ENCODE results near the gene CNPY4. TPM values are rescaled to one million over a fixed set of nuclear protein-coding genes. Genes with fewer than 3 reads are reported as not detected.

Gene CNPY4
- total RNA-seq, 2 experiments from 2014 or later: 11.9 to 12.4 TPM

DNA sequence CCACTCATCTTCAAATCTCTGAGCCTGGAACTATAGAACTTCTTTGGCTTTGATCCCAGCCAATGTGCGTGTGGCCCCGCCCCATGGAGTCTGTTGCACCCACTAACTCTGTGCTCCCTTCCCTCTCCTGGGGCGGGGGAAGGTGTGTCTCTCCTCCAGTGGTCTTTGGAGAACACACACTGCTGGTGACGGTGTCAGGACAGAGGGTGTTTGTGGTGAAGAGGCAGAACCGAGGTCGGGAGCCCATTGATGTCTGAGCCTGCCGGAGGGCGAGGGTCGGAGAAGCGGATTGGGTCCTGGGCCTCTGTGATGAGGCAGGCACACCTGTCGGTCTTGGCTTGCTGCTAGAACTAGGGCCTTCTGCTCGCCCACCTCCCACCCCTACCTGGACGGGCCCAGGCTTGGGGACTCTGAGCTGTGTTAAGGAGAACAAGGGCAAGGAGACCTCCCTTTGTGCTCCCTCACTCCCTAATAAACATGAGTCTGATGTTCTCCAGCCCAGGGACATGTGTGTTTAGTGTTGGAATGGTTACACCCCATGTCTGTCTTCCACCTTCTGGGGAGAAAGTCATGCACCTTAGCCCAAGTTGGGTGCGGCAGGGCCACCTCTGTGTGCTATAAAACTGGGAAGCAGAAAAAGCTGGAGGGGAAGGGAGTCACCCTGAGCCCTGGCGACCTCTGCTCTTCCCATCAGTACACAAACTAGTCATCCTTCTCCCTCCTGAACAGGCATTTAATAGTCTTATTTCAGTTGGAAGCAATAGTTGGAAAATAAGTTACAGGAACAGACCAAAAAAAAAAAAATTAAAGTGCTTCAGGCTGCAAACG lies 34.5 kb downstream of the CNPY4 start:
- intact Hi-C loops (cut with micrococcal nuclease): no loop called here
- Mint-ChIP-seq H3K4me1 (ENCODE audit: low read depth) (peaks cover 43% of the 10 kb centered on the region), H3K27ac (peak overlapping the region; percentile 51), H3K9me3 (no peaks in the 10 kb centered on the region), H3K4me3 (no peak overlapping the region), H3K27me3 (no peaks in the 10 kb centered on the region), H3K36me3 (peaks cover 38% of the 10 kb centered on the region)
- ChIA-PET POLR2A (interaction anchor here (0.6 kb wide), 1 partner anchor 67 kb away, joined by 3 read pairs; no protein-coding TSS in a partner anchor), CTCF (no interaction called here)
- no peak for DNase-seq

DNA sequence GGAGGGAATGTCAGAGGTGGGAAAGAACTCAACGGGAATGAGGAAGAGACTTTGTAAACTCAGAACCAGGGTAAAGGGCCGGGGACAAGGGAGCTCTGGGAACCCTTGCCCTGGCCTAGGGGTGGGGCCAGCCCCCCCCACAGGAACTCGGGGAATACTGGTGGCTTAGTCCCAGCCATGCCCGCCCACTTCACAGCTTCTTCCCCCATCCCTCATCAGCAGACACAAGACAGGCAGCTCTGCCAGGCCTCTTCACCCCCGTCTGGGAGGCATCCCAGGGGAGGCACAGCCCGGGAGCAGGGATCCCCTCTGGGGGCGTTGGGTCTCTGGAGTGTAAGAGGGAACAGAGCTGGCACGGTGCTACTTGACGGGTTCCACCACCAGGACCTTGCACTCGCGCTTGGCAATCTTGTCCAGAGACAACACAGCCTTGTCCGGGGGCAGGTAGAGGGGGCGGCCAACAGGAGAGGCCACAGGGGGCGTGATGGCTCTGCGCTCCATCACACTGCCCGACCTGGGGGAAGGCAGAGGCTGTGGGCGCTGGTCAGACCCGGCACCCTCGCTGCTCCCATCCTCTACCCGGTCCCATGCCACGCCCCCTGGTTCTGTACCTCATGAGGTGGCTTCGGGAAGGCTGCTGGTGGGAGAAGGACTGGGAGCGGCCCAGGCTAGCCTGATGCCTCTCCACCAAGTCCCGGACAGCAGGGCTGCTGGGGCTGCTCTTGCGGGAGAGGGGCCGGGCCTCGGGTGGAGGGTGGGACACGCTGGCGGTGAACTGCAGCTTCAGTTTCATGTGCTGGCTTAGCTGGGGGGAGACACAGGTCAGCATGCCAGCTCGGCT lies 35.4 kb downstream of the CNPY4 start:
- Mint-ChIP-seq H3K9me3 (no peaks in the 10 kb centered on the region), H3K27ac (no peak overlapping the region), H3K4me3 (no peak overlapping the region), H3K4me1 (ENCODE audit: low read depth) (peaks cover 47% of the 10 kb centered on the region), H3K36me3 (peaks cover 38% of the 10 kb centered on the region), H3K27me3 (no peaks in the 10 kb centered on the region)
- intact Hi-C loops (cut with micrococcal nuclease): no loop called here
- ChIA-PET CTCF (no interaction called here), POLR2A (no interaction called here)
- no peak for DNase-seq

- ChIA-PET POLR2A (interaction anchor here (0.6 kb wide), 1 partner anchor 74 kb away, joined by 3 read pairs; no protein-coding TSS in a partner anchor), CTCF (interaction anchor here (0.9 kb wide), 1 partner anchor 252 kb away, joined by 4 read pairs; no protein-coding TSS in a partner anchor)
- H3K36me3 Mint-ChIP-seq: peaks cover 34% of the 10 kb centered on the region
- DNase-seq: no peak
- peaks cover 40% of the 10 kb centered on the region for H3K4me1 Mint-ChIP-seq (ENCODE audit: low read depth)
- no peaks in the 10 kb centered on the region for H3K9me3 Mint-ChIP-seq
- no peak overlapping the region for H3K4me3 Mint-ChIP-seq
- intact Hi-C loops (cut with micrococcal nuclease): no loop called here
- H3K27me3 Mint-ChIP-seq: no peaks in the 10 kb centered on the region
- no peak overlapping the region for H3K27ac Mint-ChIP-seq
These were observed 36.3 kb downstream of the CNPY4 start for GRCh38 chr7:100155553-100156317.

DNA sequence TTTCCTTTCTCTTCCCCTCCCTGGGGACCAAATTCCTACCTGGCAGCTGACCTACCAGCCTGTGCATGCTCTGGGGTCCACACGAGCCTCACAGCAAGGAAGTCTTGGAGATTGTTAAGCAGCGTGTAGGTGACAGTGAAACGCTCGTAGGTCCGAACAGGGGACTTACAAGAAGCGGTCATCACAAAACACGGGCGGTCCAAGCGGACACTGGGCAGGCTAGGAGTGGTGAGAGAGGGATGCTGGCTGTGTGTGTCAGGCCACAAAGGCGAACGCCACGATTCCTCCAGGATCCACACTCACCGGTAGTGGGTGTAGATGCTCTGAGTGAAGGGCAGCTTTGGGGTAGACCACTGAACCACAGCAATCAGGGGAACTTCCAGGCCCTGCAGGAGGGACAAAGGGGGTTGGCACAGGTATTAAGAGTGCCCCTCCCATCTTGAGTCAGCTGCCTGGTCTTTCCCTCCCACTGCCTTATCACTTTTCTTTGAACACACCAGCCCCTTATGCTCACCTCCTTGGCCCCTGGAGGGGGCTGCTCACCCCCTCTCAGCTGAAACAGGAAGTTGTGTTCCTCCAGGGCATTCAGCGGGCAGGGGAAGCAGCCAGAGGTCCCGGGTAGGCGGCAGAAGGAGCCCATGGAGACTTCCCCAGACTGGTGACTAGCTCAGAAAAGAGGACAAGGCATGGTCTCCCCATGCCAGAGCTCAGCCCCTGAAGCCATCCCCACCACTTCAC lies 37.1 kb downstream of the CNPY4 start:
- H3K36me3 Mint-ChIP-seq: peaks cover 34% of the 10 kb centered on the region
- H3K27ac Mint-ChIP-seq: peak overlapping the region; percentile 72
- peak overlapping the region; percentile 55 for H3K4me3 Mint-ChIP-seq
- ChIA-PET POLR2A (interaction anchor here (0.8 to 0.9 kb wide), 2 partner anchors 9 to 30 kb away, joined by 3 read pairs; partner anchors contain the start of gene MBLAC1), CTCF (interaction anchor here (0.9 to 1.8 kb wide), 5 partner anchors 8 to 251 kb away, joined by 3 to 6 read pairs (median 4); partner anchors contain the start of gene LAMTOR4)
- DNase-seq: no peak
- H3K9me3 Mint-ChIP-seq: no peaks in the 10 kb centered on the region
- H3K4me1 Mint-ChIP-seq (ENCODE audit: low read depth): peaks cover 40% of the 10 kb centered on the region
- intact Hi-C loops (cut with micrococcal nuclease): no loop called here
- no peaks in the 10 kb centered on the region for H3K27me3 Mint-ChIP-seq

DNA sequence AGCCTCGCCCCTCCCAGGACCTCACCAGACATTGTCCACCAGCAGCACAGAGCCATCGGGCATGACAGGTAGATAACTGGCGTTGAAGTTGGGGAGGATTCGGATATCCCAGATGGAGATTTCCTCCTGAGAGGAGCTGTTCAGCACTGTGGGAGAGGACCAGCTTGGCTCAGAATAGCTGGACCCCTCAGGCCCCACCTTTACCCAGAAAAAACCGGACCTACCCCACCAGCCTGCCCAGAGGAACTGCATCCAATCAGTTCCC lies 37.6 kb downstream of the CNPY4 start:
- CTCF ChIA-PET: interaction anchor here (1.1 to 1.8 kb wide), 4 partner anchors 8 to 188 kb away, joined by 3 to 6 read pairs (median 4); partner anchors contain the start of gene LAMTOR4
- peaks cover 32% of the 10 kb centered on the region for H3K36me3 Mint-ChIP-seq

GRCh38 chr7:100157334-100158228 lies 38.1 kb downstream of the CNPY4 start:
- DNase-seq: no peak
- Mint-ChIP-seq H3K27ac (peak overlapping the region; percentile 79), H3K4me3 (peak overlapping the region; percentile 77), H3K36me3 (peaks cover 26% of the 10 kb centered on the region), H3K9me3 (no peaks in the 10 kb centered on the region), H3K27me3 (no peaks in the 10 kb centered on the region), H3K4me1 (ENCODE audit: low read depth) (peaks cover 32% of the 10 kb centered on the region)
- ChIA-PET CTCF (interaction anchor here (1.1 to 1.8 kb wide), 5 partner anchors 9 to 187 kb away, joined by 3 to 6 read pairs (median 4); partner anchors contain the start of gene LAMTOR4), POLR2A (interaction anchor here (0.9 to 1.0 kb wide), 2 partner anchors 9 to 10 kb away, joined by 3 read pairs; partner anchors contain the start of gene LAMTOR4)
- intact Hi-C loops (cut with micrococcal nuclease): loop anchor here (1.0 kb wide), 2 partner anchors 9 kb away; partner anchors contain the start of gene LAMTOR4

More for the DNA sequence above, 37.6 kb downstream of the CNPY4 start:
- peaks cover 37% of the 10 kb centered on the region for H3K4me1 Mint-ChIP-seq (ENCODE audit: low read depth)
- POLR2A ChIA-PET: interaction anchor here (0.8 to 0.9 kb wide), 2 partner anchors 9 to 30 kb away, joined by 3 read pairs; partner anchors contain the start of gene MBLAC1
- H3K27me3 Mint-ChIP-seq: no peaks in the 10 kb centered on the region
- intact Hi-C loops (cut with micrococcal nuclease): no loop called here
- DNase-seq: no peak
- peak overlapping the region; percentile 79 for H3K27ac Mint-ChIP-seq
- H3K4me3 Mint-ChIP-seq: peak overlapping the region; percentile 77
- no peaks in the 10 kb centered on the region for H3K9me3 Mint-ChIP-seq

- DNase-seq: peak; percentile 94
- Mint-ChIP-seq H3K36me3 (peaks cover 23% of the 10 kb centered on the region), H3K27me3 (no peaks in the 10 kb centered on the region), H3K9me3 (no peaks in the 10 kb centered on the region), H3K4me3 (peak within 1 kb of the TSS; percentile 78), H3K27ac (peak within 1 kb of the TSS; percentile 89), H3K4me1 (ENCODE audit: low read depth) (peaks cover 40% of the 10 kb centered on the region)
- intact Hi-C loops (cut with micrococcal nuclease): loop anchor here (1.0 kb wide), 2 partner anchors 8 to 10 kb away; partner anchors contain the start of gene LAMTOR4
- CTCF ChIA-PET: interaction anchor here (0.6 to 1.8 kb wide), 5 partner anchors 9 to 59 kb away, joined by 3 to 6 read pairs (median 4); partner anchors contain the start of gene LAMTOR4
- POLR2A ChIA-PET: interaction anchor here (1.0 kb wide), 1 partner anchor 10 kb away, joined by 3 read pairs; the partner anchor contains the start of gene LAMTOR4
These were observed 39.0 kb downstream of the CNPY4 start, which contains the start of gene TRAPPC14 for GRCh38 chr7:100158229-100159098. TSS of gene TRAPPC14 (minus strand) at chr7:100158723. CDS start at chr7:100158499, 224 bp downstream.

DNA sequence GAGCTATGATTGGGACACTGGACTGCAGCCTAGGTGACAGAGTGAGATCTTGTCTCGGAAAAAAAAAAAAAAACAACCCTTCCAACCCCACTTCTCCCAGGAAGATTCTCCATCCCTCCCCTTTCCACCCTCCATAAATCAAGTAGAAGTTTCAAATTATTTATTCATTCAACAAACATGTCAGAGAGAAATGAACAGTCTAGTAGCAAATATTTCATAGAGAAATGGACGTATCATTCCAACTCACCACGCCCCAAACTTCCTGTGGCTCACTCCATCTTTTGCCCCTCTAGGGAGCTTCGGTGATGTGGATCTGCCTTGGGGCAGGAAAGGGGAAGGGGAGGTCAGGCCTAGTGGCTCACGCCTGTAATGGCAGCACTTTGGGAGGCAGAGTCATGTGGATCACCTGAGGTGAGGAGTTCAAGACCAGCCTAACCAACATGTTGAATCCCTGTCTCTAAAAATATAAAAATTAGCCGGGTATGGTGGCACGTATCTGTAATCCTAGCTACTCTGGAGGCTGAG lies 39.7 kb downstream of the CNPY4 start:
- Mint-ChIP-seq H3K4me1 (ENCODE audit: low read depth) (peaks cover 42% of the 10 kb centered on the region), H3K36me3 (peaks cover 22% of the 10 kb centered on the region), H3K4me3 (peak overlapping the region; percentile 78), H3K27ac (peak overlapping the region; percentile 89), H3K9me3 (no peaks in the 10 kb centered on the region), H3K27me3 (no peaks in the 10 kb centered on the region)
- no peak for DNase-seq
- intact Hi-C loops (cut with micrococcal nuclease): no loop called here
- ChIA-PET CTCF (interaction anchor here (0.6 to 1.0 kb wide), 2 partner anchors 9 to 26 kb away, joined by 3 read pairs; no protein-coding TSS in a partner anchor), POLR2A (no interaction called here)

GRCh38 chr7:100160067-100160466 lies 40.6 kb downstream of the CNPY4 start:
- intact Hi-C loops (cut with micrococcal nuclease): no loop called here
- H3K9me3 Mint-ChIP-seq: no peaks in the 10 kb centered on the region
- ChIA-PET CTCF (no interaction called here), POLR2A (no interaction called here)
- H3K27me3 Mint-ChIP-seq: no peaks in the 10 kb centered on the region
- peaks cover 45% of the 10 kb centered on the region for H3K4me1 Mint-ChIP-seq (ENCODE audit: low read depth)
- DNase-seq: no peak
- H3K4me3 Mint-ChIP-seq: no peak overlapping the region
- H3K36me3 Mint-ChIP-seq: peaks cover 20% of the 10 kb centered on the region
- no peak overlapping the region for H3K27ac Mint-ChIP-seq
